Keratinocyte (primary cell): ENCODE data around the gene MAN1C1.
"Not testable (repeated sequence)": the region's sequence is repeated elsewhere in the genome, so short reads cannot be mapped to it uniquely, and the experiment has no call there.

Experiments
- EZH2 ChIP-seq: IDR thresholded peaks from one replicate; pipeline ENCODE4 v1.6.1; 2012; ENCODE audit warnings: inconsistent platforms, mild to moderate bottlenecking, low read length, moderate library complexity
- TF ChIP-seq, protein P1 (sequence below), 3 experiments: IDR thresholded peaks in 1 of 3; conservative IDR thresholded peaks in 1 of 3; optimal IDR thresholded peaks in 1 of 3; 2 replicates in 2 of 3; 3 replicates in 1 of 3; pipeline versions ENCODE3 to v1.5.1; 2011; ENCODE audit warnings: low read length in 3 of 3, mild to moderate bottlenecking in 3 of 3, moderate library complexity in 2 of 3, control low read depth in 1 of 3, inconsistent platforms in 1 of 3; ENCODE audit not compliant: insufficient read depth in 2 of 3; ENCODE audit errors: extremely low read depth in 1 of 3

DNA sequence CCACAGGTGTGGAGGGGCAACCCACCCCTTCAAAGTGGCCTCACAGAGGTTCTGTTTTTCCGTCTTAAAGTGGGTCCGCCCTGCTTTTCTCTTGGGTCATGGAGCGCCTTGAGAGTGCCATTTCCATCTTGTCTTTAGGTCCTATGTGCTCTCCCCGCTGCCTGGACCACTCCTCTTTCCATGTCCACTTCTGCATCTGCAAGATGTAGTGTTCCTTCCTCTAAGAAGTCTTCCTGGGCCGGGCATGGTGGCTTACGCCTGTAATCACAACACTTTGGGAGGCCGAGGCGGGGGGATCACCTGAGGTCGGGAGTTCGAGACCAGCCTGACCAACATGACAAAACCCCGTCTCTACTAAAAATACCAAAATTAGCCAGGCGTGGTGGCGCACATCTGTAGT lies 27.8 kb upstream of the MAN1C1 start:
- TF ChIP-seq, protein P1, sequence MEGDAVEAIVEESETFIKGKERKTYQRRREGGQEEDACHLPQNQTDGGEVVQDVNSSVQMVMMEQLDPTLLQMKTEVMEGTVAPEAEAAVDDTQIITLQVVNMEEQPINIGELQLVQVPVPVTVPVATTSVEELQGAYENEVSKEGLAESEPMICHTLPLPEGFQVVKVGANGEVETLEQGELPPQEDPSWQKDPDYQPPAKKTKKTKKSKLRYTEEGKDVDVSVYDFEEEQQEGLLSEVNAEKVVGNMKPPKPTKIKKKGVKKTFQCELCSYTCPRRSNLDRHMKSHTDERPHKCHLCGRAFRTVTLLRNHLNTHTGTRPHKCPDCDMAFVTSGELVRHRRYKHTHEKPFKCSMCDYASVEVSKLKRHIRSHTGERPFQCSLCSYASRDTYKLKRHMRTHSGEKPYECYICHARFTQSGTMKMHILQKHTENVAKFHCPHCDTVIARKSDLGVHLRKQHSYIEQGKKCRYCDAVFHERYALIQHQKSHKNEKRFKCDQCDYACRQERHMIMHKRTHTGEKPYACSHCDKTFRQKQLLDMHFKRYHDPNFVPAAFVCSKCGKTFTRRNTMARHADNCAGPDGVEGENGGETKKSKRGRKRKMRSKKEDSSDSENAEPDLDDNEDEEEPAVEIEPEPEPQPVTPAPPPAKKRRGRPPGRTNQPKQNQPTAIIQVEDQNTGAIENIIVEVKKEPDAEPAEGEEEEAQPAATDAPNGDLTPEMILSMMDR (optimal IDR thresholded peaks at IDR 0.05 in 1 of 3, IDR thresholded peaks at IDR 0.05 in 1 of 3, conservative IDR thresholded peaks at IDR 0.05 in 1 of 3; ENCODE audit: extremely low read depth in 1 of 3, insufficient read depth in 2 of 3, low read length in 3 of 3): not testable (repeated sequence)
- not testable (repeated sequence) for TF ChIP-seq EZH2
